ENCODE data around the gene KYNU.
"Not testable (repeated sequence)": the region's sequence is repeated elsewhere in the genome, so short reads cannot be mapped to it uniquely, and the experiment has no call there.

The KYNU gene

GRCh38 chr2:142877216-142877838 is at the start of gene KYNU:
TSS of gene KYNU (plus strand) at chr2:142877664. CDS start at chr2:142885368, 7,704 bp downstream.
- peak; percentile 4 for DNase-seq

GRCh38 chr2:142834021-142834420 is 43.4 kb upstream of the KYNU start:
- DNase-seq, result no peak

GRCh38 chr2:142840436-142840835 is 37.0 kb upstream of the KYNU start:
- no peak for DNase-seq

- DNase-seq, result no peak
Observed at GRCh38 chr2:142841788-142842187, 35.7 kb upstream of the KYNU start.

- no peak for DNase-seq
Observed at GRCh38 chr2:142842369-142842768, 35.1 kb upstream of the KYNU start.

GRCh38 chr2:142843731-142844130 is 33.7 kb upstream of the KYNU start:
- no peak for DNase-seq

- no peak for DNase-seq
Observed at GRCh38 chr2:142848023-142848606, 29.3 kb upstream of the KYNU start.

- no peak for DNase-seq
Observed at GRCh38 chr2:142849820-142850219, 27.6 kb upstream of the KYNU start.

- no peak for DNase-seq
Observed at GRCh38 chr2:142853912-142854311, 23.6 kb upstream of the KYNU start.

- DNase-seq, result no peak
Observed at GRCh38 chr2:142857256-142858164, 20.0 kb upstream of the KYNU start.

- no peak for DNase-seq
Observed at GRCh38 chr2:142858961-142859360, 18.5 kb upstream of the KYNU start.

GRCh38 chr2:142862299-142862698 is 15.2 kb upstream of the KYNU start:
- no peak for DNase-seq

- DNase-seq, result no peak
Observed at GRCh38 chr2:142862847-142863246, 14.6 kb upstream of the KYNU start.

- no peak for DNase-seq
Observed at GRCh38 chr2:142863485-142863961, 13.9 kb upstream of the KYNU start.

GRCh38 chr2:142864605-142865004 is 12.9 kb upstream of the KYNU start:
- DNase-seq, result not testable (repeated sequence)

- DNase-seq, result peak; percentile 5
Observed at GRCh38 chr2:142865924-142866323, 11.5 kb upstream of the KYNU start.

- DNase-seq, result no peak
Observed at GRCh38 chr2:142866426-142866825, 11.0 kb upstream of the KYNU start.

GRCh38 chr2:142867136-142867535 is 10.3 kb upstream of the KYNU start:
- no peak for DNase-seq

- DNase-seq, result peak; percentile 24
Observed at GRCh38 chr2:142868229-142868762, 9.2 kb upstream of the KYNU start.

GRCh38 chr2:142869065-142869460 is 8.4 kb upstream of the KYNU start:
- DNase-seq, result not testable (repeated sequence)

- DNase-seq, result no peak
Observed at GRCh38 chr2:142869461-142870106, 7.9 kb upstream of the KYNU start.

- DNase-seq, result no peak
Observed at GRCh38 chr2:142870526-142870925, 6.9 kb upstream of the KYNU start.

GRCh38 chr2:142871396-142871795 is 6.1 kb upstream of the KYNU start:
- no peak for DNase-seq
